GM12875 (cell line): ENCODE results near the gene MAPT.

ENCODE experiments used
- H3K4me3 ChIP-seq: one replicate; pipeline ENCODE4 v1.5.1; 2011; ENCODE audit warnings: low read depth, low read length, control low read depth
- CTCF ChIP-seq: IDR thresholded peaks from 2 replicates; pipeline ENCODE4 v1.5.1; 2011; ENCODE audit warnings: low read depth, mild to moderate bottlenecking, control low read depth, inconsistent platforms, low read length, moderate library complexity, borderline replicate concordance; ENCODE audit not compliant: insufficient read depth

The MAPT gene

GRCh38 chr17:45851464-45851863 is 42.9 kb upstream of the MAPT start:
- TF ChIP-seq CTCF = no peak
- H3K4me3 ChIP-seq = no peak overlapping the region

- TF ChIP-seq CTCF = no peak
- no peak overlapping the region for H3K4me3 ChIP-seq
Measured at GRCh38 chr17:45851873-45852272, 42.5 kb upstream of the MAPT start.

GRCh38 chr17:45852535-45853297 is 41.6 kb upstream of the MAPT start:
- peak; percentile 76 for TF ChIP-seq CTCF
- no peak overlapping the region for H3K4me3 ChIP-seq

- H3K4me3 ChIP-seq = no peak overlapping the region
- no peak for TF ChIP-seq CTCF
Measured at GRCh38 chr17:45854209-45854608, 40.1 kb upstream of the MAPT start.

- H3K4me3 ChIP-seq = no peak overlapping the region
Measured at GRCh38 chr17:45855691-45856336, 38.5 kb upstream of the MAPT start.

GRCh38 chr17:45857977-45858708 is 36.2 kb upstream of the MAPT start:
- no peak overlapping the region for H3K4me3 ChIP-seq

More at GRCh38 chr17:45855691-45856336, 38.5 kb upstream of the MAPT start:
- no peak for TF ChIP-seq CTCF

More at GRCh38 chr17:45857977-45858708, 36.2 kb upstream of the MAPT start:
- no peak for TF ChIP-seq CTCF
